HTR-8/SVneo (cell line): ENCODE measurements around the gene SMAD3.

Source experiments
- DNase-seq: peaks from one replicate; pipeline ENCODE4 v3.0.0; 2011; ENCODE audit warnings: low spot score, mixed read lengths; ENCODE audit not compliant: insufficient read length
- FAIRE-seq: peaks from 2 replicates; lab custom pipeline; 2011; peaks lifted over from hg19 to GRCh38; lab: Jason Lieb, UNC

The SMAD3 gene

DNA sequence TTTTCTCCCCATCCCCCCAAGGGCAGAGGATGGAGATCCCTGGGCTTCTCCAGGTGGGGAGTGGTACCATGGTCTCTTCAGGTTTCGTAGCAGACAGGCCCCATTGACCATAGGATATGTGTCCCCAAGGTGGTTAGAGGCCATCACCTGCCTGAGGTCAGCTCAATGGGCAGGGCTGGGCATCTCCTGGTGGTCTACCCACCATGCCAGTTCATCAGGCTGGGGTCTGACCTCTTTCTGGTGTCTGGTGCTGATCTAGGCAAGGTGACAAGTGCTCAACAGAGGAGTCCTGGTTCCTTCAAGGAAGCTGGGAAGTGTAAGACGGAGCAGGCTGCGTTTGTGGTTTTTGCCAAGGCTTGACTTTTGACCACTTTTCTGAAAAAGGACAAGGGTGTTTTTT lies 71.4 kb downstream of the SMAD3 start:
- FAIRE-seq (no peak), DNase-seq (no peak)

DNA sequence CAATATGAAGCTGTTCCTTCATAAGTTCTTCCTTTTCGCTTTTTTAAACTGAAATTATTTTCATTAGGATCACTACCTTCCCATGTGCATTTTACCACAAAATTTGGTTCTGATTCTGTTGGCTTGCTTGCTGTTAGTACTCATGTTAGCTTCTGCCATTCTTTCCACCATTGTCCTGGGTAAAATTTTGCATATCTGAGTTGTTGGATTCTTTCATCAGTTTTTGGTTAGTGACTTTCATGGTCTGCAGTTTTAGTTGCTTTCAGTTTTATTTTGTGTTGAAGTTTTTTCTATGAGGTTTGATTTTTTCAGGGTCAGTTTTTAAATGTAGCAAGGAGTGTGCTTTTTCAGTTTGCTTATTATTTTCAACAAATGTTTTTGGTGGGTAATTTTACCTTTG lies 71.9 kb downstream of the SMAD3 start:
- no peak for DNase-seq
- no peak for FAIRE-seq

DNA sequence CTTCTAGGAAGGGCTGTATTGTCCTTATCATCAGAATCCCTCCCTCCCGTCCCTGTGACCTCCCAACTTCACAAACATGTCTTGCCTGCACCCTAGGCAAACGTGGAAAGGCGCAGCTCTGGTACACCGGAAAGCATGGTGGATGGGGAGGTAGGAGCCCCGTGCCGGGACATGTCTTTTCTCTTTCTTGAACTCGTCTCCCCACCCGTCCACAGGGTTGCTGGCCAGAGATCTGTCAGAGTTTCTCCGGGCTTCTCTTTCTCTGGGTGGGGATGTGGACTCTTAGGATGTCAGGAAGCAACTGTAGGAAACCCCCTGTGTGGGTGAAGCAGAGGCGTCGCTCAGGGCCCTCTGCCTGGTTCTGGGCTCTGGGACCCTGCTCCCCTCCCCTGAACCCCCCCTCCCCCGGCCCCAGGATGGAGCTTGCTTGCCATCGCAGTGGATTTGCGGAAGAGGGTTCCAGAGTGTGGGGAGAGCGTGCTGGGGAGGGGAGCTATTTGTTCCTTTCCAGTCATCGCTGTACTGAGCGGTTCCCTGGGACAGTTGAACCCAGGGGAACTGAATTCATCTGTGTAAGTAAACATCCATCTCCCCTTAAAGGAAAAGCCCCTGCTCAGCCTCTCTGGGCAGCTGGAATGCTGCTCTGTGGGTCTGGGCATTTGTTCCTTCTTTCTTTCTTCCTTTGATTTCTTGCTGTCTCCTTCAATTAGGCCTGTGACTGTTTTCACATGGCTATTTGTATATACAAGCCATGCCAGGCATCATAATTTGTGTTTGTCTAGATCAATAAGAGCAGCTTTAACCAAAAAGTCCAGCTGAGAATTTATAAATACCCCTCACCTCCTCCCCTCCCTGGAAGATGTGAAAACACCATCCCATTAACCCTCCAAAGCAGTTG lies 72.8 kb downstream of the SMAD3 start:
- no peak for FAIRE-seq
- DNase-seq, result no peak

DNA sequence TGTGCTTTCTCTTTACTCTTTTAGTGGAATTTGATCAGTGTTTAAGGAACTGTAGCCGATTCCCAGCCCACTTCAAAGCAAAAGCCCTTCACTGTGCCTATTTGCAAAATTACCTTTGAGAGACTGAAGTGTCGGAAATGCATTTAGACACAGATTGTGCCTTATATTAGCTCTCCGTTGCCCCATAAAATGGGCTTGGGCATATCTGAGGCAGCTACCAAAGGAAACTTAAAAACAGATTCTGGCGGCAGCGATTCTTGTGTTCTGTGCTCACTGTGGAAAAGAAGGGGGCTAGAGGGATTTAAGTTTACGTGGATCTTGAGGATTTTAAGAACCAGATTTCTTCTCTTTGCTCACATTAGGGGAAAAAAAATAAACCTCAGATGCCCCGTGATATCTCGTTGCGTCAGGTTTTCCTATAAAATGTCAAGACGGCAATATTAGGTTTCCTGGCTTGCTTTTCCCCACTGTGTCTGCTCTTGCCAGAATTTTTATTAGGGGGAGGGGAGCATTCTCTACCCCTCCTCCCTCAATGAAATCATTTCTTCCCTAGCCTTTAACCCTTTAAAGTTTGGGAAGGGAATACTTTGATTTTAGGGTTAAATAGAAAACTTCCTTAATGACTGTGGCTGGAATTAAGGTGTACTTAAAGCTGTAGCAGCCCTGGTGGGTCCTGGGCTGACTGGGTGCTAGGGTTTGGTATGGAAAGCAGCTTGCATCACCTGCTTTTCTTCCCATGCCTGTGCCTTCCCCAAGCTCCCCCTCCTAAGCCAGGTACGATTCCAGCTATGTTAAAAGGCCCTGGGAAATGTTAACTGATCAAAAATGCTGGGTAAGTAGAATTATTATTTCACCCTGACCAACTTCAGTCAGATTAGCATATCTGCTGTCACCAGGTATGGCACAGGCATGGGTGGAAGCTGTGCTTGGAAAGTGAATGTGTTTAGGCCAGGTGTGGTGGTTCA lies 73.8 kb downstream of the SMAD3 start:
- FAIRE-seq, result no peak

DNA sequence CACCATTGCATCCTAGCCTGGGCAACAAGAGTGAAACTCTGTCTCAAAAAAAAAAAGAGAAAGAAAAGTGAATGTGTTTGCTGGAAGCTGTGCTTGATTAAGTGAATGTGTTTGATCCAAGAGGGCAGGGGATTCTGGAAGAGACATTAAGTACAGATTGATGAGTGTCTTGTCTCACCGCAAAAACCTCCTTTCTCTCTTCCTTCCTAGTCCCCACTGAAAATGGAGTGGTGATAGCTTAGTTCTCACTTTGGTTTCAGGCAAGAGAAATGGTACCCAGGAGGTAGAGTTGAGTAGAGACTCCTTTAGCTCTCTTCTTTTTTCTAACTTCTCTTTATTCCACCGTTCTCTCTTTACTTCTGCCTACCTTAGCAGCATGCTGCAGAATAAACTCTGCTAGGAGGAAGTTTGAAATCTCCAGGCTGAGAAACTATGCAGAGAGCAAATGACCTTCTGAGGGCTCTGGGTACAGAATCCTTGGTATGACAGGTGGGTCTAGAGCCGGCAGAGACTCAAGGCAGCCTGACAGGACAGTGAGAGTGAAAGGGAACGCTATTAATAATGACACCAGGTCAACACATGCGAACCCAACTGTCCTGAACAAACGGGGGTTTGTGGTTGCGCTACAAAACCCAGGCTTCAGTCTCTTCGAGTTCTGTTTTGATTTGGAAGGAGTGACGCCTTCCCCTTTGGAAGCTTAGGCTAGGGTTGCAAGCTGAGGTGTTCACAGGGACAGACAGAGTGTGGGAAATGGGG lies 74.9 kb downstream of the SMAD3 start:
- DNase-seq, result no peak
- no peak for FAIRE-seq

More for the DNA sequence above, 73.8 kb downstream of the SMAD3 start:
- DNase-seq, result no peak

DNA sequence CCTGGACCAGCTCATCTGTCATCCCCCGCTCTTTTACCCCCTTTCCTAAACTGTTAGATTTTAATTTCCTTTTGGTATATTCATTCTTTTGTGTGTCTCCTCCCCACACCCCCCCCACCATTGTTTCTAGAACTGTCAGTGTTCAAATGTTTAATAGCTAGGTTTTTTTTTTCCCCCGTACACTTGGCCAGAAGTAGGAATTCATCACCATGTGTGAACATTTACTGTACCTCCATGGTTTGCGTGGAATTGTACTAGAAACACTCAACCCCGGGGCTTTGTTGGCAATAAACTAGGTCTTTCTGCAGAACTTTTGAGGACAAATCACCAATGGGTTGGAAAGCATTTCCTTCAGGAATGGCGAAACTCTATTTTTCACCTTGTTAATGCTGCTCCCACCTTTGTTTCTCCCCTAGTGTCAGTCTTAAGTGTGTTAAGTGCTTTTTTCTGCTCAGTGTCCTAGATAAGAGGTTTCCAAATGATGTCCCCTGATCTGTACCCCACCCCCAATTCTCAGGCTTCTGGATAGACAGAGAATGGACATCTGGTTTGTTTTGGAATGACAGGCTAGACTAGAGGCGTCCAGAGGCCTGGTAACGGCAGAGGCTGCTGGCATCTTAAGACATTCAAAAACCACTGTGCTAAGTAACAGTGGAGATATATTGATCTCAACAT lies 76.8 kb downstream of the SMAD3 start:
- FAIRE-seq (no peak), DNase-seq (no peak)

DNA sequence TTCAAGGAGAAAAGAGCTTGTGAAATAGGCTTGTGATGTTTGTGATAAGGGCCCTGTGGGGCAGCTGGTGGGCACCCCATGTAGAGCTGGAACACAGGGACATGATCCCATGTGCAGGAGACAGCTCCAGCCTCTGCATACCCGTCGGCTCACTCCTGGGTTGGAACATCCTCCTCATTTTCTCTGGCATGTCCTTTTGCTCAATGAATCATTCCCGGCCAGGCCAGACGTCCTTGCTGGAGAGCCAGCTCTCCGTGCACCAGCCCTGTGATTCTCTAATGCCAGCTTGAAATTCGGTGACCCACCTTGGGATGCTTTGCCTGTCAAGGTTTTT lies 77.3 kb downstream of the SMAD3 start:
- FAIRE-seq (peak; percentile 44), DNase-seq (peak; percentile 44)

DNA sequence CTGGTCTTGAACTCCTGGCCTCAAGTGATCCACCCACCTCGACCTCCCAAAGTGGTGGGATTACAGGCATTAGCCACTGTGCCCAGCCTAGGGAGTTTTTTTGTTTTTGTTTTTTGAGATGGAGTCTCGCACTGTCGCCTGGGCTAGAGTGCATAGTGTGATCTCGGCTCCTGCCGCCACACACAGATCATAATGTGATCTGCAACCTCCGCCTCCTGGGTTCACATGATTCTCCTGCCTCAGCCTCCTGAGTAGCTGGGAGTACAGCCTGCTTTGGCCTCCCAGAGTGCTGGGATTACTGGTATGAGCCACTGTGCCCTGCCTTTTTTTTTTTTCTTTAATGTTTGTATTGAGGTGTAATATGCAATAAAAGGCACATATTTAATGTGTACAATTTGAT lies 78.2 kb downstream of the SMAD3 start:
- DNase-seq (no peak), FAIRE-seq (no peak)

DNA sequence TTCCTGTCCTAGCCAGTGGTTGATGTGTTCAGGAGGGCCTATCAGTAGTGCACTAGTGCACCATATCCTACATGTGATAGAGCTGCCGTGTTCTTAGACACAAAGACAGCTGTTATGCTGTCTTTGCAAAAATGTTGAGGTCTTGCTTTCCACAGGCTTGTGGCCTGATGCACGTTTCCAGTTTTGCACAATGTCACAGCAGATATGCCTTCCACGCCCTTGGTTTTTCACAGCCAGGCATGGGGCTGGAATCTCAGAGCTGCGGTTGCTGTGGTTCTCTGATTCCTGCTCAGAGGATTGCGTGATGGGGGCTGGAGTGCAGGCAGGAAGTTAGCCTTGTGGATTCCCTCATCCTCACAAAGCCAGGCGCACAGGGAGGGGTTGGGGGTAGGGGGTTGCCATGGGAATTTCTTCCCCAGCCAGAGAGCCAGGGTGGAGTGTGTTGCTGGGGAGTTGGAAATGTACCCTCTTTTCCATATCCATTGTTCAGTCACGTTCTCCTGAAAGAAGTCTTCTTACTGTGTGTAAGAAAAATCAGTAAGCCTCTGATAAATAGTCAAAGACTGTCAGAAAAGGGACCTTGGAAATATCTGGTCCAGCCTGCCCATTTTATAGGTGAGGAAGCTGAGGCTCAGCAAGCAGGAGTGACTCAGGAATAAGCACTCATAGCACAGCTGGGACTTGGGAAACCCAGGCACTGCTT lies 79.4 kb downstream of the SMAD3 start:
- no peak for DNase-seq
- FAIRE-seq, result no peak

DNA sequence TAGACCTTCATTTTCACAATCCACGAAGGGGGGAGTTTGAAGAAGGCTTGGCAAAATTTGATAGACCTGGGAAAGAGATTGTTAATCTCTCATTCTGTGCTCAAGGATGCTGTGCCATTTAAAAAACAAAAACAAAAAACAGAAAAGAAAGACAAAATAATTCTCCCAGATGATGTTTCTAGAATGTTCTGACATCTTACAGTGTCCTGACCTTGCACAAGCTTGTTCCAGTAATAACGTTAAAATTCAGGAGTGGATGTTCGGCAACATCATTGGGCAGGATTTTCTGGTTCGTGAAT lies 79.9 kb downstream of the SMAD3 start:
- no peak for DNase-seq

DNA sequence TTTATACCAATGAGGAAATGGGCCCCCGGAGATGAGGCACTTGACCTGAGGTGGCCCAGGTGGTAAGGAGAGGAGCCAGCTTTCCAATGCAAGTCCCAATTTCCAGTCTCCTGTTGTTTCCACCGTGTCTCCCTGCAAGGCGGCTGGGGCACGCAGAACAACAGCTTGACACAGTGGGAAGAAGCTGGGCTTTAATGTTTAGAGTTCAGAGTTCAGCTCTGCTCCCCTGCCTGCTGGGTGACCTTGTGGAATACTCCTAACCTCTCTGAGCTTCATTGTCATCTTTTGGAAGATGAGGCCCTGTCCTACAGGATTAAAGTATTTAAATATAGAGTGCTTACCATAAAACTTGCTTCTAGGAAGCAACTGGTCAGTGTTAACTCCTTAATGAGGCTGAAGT lies 80.3 kb downstream of the SMAD3 start:
- FAIRE-seq (no peak), DNase-seq (no peak)

More for the DNA sequence above, 79.9 kb downstream of the SMAD3 start:
- FAIRE-seq, result no peak

DNA sequence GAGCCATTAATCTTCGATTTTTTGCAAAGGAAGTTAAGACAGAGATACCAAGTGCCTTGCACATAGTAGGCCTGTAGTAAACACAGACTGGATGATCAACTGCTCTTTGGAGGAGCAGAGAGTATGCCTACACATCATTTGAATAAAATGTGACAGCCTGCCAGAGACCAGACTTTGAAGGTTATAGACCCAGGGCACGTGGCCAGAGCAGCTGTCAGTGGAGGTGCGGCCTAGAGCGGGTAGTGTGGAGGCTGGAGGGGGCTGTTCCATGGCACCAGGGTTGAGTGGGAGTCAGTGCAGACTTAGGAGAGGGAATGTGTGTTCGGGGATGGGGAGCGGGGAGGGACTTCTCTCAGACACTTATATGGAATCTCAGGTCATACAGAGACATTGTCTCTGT lies 80.8 kb downstream of the SMAD3 start:
- FAIRE-seq (peak; percentile 74), DNase-seq (peak; percentile 56)

DNA sequence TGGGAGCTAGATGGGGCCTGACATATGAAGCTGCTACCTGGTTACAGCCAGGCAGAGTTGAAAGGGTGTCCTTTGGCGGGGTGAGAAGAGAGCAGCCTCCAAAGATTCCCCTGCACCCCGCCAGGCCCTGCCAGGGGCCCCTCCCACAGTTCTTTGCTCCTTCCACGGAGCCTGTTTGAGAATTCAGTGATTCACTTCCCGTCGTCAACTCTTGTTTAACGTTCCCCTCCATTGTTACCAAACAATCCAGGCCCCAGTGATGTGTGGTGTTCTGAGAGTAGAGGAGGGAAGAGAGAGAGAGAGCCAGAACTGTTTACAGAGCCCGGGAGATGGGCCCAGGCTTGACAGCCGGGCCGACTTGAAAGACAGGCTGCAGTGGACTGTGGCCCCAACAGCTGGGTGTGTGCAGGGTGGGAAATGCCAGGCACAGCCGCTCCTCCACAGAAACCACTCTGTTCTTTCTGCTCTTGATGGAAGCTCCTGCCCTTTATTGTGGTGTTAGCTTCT lies 81.5 kb downstream of the SMAD3 start:
- FAIRE-seq (peak; percentile 54), DNase-seq (peak; percentile 62)

DNA sequence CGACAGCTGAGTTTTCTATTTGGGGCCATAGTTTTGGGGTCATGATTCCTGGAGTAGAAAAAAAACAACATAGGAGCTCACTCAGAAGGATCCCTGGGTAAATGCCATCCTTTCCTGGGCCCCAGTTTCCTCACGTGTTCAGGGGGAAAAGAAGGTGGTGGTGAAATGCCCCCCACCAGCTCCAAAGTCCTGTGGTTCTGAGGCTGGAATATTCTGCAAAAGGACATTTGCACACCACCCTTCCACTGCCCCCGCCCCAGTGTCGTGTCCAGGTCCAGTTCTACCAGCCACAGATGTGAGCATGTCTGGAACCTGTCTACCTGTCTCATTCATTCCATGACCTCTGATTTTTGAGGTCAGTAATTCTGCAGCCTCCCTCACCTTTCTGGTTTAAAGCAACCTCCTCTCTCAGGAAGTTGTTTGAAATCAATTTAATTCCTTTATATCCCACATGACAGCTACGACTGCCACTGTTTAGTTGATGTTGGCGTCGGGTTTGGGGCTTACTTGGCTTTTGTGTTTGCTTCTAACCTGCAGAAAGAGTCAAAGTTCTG lies 82.1 kb downstream of the SMAD3 start:
- DNase-seq (no peak), FAIRE-seq (no peak)

DNA sequence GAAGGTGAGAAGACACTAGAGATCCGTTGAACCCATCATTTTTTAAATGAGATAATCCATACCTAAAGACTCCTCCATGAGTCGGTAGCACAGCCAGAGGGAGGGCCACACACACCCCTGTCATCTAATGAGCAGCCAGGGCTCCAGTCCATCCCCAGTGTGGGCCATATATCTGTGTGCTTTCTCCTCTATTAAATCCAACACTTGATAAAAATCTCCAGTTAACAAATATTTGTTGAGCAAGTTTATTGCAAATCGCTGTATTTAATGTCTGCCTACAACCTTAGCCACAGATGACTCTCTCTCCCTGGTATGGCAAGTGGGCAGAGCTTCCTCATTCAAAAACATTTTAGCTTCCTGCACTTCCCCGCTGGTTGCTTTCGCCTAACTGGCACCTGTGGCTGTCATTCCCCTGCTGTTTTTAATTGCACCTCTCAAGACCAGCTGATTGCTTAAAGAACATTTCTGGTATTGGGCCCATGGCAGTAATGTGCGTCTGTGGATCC lies 82.8 kb downstream of the SMAD3 start:
- FAIRE-seq, result peak; percentile 84
- DNase-seq, result peak; percentile 39

DNA sequence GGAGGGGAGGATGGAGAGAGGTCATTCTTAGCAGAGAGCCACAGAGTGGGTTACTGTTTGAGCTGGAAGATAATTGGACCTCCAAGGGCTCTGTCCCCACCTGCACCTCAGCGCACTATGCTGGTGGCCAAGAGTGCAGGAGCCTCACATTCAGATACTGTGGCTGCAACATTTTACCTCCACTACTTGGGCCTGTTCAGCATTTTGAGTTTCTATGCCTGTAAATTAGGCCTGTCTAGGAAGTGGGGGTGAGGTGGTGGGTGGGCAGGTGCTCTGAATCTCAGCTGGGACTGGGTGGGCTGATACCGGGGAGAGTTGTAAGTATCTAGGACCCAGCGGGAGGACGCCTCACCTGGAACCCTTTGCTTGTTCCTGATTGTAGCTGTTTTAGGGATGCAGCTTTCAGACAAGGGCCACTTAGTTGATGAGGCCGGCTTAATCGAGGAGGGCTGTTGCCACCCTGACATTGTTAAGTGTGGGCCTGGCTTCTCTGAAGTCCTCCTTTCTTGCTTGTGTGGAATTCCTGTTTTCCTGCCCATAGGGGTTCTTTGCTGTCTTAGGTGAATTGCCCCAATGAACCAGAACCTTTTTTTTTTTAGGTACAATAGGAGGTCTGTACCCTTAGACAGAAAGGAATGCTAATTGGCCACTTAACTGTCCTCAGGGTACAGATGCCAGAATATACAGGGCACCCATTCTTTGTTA lies 83.8 kb downstream of the SMAD3 start:
- no peak for FAIRE-seq
- no peak for DNase-seq

DNA sequence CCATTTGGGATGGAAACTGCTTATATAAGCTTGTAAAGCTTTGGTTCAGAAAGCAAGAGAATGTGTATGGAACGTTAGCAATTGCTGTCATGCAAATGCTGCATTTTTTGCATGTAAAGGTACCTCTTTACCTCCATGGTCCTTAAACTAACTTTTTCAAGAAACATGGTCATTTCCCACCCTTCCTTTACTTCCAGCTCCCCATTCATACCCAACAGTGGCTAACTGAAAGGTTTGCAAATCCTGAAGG lies 84.3 kb downstream of the SMAD3 start:
- DNase-seq, result no peak
- no peak for FAIRE-seq

DNA sequence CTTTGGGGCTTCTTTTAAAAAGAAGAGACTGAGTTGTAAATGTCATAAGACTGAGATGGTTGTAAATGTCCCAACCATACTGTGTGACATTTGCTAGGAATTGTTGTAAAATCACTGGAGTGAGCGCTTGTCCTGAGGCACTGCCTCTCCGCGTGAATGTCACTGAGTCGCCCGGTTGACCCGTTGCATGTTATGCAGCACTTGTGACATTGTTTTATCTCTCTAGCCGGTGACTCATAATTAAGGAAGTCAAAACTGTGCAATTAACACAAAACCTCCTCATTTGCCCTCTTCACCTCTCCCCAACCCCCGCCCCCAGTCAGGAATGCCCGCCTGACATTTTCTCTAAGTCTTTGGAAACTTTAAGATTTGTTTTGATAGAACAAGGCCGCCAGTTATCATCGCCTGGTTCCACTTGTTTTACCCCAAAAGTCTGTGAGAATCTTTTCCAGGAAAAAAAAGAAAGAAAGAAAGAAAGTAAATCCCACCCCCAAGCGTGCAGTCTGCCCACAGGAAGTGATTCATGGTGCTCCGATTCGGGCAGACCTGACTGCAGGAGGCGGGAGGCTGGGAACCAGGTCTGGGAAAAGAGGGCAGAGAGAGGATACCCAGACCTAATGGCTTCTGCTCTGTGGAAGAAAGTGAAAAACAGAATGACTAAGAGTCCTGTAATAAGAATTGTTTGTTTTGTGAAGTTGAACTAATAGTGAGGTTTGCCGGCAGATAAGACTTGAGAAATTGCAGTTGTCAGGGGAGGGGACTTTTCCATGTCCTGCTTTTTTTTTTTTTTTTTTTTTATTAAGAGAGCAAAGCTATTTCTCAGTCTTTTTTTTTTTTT lies 84.8 kb downstream of the SMAD3 start:
- FAIRE-seq (peak; percentile 88), DNase-seq (peak; percentile 90)
